NOMO-1 treated with DMSO at 0.1 percent for 48 hours (cell line): Measurements from ENCODE around the gene COL5A1.
"Not testable (repeated sequence)": the region's sequence is repeated elsewhere in the genome, so short reads cannot be mapped to it uniquely, and the experiment has no call there.

Experiments used
- DNase-seq: peaks from one replicate; lab custom pipeline; 2025; ENCODE audit not compliant: unreplicated experiment; lab: John Stamatoyannopoulos, UW

Gene COL5A1

DNA sequence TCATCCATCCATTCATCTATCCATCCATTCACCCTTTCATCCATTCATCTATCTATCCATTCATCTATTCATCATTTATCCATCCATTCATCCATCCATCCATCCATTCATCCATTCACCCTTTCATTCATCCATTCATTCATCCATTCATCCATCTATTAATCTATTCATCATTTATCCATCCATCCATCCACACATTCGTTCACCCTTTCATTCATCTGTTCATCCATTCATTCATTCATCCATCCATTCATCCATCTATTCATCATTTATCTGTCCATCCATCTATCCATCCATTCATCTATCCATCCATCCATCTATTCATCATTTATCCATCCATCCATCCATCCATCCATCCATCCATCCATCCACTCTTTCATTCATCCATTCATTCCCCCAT lies 205.1 kb downstream of the COL5A1 start:
- DNase-seq, result no peak

DNA sequence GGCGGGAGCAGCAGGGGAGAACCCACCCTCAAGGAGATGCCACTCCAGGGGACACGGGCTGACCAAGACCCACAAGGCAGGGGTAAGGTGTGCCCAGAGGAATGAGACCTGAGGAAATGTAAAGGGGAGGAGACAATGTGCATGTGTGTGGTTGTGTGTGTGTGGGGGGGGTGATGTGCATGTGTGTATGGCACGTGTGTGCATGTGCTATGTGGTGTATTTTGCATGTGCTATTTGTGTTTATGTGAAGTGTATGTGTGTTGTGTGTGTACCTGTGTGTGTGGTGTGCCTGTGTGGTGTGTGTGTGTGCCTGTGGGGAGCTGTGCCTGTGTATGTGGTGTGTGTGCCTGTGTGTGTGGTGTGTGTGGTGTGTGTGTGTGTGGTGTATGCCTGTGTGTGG lies 205.5 kb downstream of the COL5A1 start:
- no peak for DNase-seq

- no peak for DNase-seq
These were observed 206.3 kb downstream of the COL5A1 start for GRCh38 chr9:134847752-134848432.

DNA sequence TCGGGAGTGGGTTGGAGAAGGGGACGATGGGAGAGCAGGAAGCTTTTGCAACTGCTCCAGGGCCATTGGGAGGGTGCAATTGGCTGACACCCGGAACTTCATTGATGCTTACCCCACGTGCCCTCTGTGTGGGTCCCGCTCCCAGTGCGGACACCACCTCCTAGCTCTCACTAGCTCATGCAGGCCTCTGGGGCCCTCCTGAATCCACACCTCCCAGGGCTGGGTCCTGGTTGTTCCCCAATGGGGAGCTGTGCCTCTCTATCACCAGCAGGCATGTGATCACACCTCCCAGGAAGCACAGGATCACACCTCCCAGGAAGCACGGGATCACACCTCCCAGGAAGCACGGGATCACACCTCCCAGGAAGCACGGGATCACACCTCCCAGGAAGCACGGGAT lies 206.9 kb downstream of the COL5A1 start:
- no peak for DNase-seq

DNA sequence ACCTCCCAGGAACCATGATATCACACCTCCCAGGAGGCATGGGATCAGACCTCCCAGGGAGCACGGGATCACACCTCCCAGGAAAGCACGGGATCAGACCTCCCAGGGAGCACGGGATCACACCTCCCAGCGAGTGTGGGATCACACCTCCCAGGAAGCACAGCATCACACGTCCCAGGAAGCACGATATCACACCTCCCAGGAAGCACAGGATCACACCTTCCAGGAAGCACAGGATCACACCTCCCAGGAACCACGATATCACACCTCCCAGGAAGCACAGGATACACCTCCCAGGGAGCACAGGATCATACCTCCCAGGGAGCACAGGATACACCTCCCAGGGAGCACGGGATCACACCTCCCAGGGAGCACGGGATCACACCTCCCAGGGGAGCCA lies 209.0 kb downstream of the COL5A1 start:
- DNase-seq, result no peak

GRCh38 chr9:134851020-134851419 lies 209.4 kb downstream of the COL5A1 start:
- DNase-seq, result no peak

DNA sequence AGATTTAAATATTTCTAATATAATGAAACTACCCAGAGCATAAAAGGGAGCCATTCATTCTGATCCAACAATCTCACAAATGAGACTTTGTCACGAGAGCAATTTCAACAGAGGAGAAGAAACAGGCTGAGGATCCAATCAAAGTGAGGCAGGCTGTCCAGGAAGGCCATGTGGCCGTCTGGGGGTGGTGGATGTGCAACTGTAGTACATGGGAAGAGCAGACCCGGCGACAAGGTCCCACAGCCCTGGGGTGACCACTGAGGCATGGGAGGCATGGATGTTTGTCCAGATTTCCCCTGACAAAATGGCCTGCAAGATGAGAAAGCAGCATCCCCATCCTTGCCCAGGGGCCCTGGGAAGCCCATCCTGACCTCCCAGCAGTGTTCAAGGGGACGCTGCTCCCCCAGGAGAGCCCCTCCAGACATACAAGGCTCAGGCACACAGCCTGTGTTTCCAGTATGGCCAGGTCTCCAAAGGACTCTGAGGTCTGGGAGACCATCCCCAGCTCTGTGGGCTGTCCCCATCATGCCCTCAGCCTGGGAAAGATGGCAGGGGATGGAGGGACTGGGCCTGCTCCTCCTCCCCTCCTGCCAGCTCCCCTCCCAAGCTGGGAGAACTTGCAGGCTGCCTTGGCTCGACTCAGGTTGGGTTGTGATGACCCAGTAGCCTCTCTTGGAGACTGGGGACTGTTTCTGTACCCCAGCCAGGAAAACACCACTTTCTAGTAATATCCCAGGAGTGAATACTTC lies 211.5 kb downstream of the COL5A1 start:
- DNase-seq, result no peak

GRCh38 chr9:134853893-134854292 lies 212.3 kb downstream of the COL5A1 start:
- no peak for DNase-seq

DNA sequence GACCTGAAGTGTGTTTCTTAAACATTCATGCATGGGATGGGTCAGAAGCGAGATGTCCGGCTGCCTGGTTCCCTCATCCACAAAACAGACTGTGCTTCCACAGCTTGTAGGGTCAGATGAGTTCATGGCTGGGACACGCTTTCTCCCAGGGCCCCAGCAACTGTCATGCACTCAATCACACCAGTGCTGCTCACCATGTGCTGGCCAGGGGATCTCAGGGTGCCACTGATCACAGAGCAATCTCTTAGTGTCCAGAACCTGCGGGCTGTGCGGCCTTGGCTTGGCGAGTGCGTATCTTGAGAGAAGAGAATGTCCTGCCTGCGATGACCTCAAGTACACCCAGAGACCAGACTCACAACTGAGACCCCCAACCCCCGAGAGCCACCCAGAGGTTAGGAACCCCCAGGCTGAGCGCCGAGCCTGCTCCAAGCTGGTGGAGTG lies 213.0 kb downstream of the COL5A1 start:
- DNase-seq, result no peak

GRCh38 chr9:134855231-134855899 lies 213.8 kb downstream of the COL5A1 start:
- no peak for DNase-seq

GRCh38 chr9:134855900-134856377 lies 214.3 kb downstream of the COL5A1 start:
- DNase-seq, result no peak

DNA sequence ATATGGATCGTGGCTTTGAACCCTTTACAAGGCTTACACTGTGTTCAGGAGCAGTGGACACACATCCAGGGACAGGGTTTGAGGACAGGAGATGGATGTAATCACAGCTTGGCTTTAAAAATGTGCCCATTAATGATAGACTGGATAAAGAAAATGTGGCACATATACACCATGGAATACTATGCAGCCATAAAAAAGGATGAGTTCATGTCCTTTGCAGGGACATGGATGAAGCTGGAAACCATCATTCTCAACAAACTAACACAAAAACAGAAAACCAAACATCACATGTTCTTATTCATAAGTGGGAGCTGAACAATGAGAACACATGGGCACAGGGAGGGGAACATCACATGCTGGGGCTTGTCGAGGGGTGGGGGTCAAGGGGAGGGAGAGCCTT lies 215.8 kb downstream of the COL5A1 start:
- not testable (repeated sequence) for DNase-seq

GRCh38 chr9:134858051-134858841 lies 216.6 kb downstream of the COL5A1 start:
- DNase-seq, result no peak

GRCh38 chr9:134860510-134860909 lies 218.9 kb downstream of the COL5A1 start:
- no peak for DNase-seq

- DNase-seq, result no peak
These were observed 220.2 kb downstream of the COL5A1 start for GRCh38 chr9:134861595-134862334.

GRCh38 chr9:134863306-134863902 lies 221.8 kb downstream of the COL5A1 start:
- no peak for DNase-seq

DNA sequence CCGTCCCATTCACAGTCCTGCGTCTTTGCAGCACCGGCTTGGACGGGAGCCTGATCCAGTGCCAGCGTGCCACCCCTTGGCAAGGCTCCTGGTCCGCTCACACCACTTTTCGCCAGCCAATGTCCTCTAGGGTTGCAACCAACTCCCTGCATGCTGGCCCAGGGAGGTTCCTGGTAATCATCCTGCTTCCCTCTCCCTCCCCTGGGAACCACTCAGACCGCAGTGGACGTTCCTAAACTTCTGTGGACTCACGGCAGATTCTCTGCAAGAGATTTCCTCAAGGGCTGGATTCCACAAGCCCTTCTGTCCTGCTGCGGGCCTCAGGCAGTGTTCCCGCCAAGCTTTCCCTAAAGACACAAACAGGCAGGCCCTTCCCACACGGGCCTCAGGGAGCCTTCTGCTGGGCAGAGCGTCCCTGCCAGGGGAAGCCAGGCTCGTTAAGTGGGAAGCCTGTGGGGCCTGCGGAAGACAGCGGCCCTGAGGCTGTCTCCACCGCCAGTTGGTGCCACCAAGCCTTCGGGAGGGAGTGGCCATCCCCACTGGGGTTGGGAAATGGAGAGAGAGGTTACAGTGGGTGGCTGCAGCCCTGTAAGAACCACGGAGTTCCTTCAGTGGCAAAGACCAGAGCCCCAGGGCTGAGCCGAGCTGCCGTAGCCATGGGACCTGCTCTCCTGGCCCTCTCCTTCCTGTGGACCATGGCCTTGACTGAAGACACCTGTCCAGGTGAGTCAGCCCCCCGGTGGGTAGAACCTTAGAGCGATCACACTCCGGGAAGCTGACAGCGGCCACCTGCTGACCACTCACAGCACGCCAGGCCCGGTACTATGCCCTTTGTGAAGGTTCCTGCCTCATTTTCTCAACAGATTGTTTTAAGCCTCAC lies 222.6 kb downstream of the COL5A1 start:
- no peak for DNase-seq

DNA sequence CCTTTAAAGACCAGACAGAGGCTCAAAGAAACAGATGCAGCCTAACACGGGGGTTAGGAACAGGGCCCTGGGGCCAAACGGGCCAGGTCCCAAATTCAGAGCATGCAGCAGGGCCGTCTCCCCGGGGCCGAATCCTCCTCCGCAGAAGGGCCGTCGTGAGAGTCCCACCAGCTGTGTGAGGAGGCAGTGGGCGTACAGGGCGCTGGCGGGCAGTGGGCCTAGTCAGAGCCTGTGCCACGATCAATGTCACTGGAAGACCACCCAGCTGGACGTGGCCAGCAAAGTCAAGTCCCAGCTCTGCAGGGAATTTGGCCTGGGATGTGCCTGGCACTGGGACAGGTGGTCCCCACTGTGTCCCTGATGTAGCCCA lies 223.2 kb downstream of the COL5A1 start:
- DNase-seq, result no peak
